Epithelial cell of prostate (primary cell): Measurements from ENCODE around the gene NCSTN.

Source experiments
- DNase-seq: peaks from one replicate; pipeline ENCODE4 v3.0.0-alpha.2; 2011; ENCODE audit warnings: low read depth, low spot score
- H3K27ac ChIP-seq: fragments of 450-650 bp; 2 replicates; pipeline ENCODE4 v1.5.1; 2017; ENCODE audit warnings: mild to moderate bottlenecking

Gene NCSTN

DNA sequence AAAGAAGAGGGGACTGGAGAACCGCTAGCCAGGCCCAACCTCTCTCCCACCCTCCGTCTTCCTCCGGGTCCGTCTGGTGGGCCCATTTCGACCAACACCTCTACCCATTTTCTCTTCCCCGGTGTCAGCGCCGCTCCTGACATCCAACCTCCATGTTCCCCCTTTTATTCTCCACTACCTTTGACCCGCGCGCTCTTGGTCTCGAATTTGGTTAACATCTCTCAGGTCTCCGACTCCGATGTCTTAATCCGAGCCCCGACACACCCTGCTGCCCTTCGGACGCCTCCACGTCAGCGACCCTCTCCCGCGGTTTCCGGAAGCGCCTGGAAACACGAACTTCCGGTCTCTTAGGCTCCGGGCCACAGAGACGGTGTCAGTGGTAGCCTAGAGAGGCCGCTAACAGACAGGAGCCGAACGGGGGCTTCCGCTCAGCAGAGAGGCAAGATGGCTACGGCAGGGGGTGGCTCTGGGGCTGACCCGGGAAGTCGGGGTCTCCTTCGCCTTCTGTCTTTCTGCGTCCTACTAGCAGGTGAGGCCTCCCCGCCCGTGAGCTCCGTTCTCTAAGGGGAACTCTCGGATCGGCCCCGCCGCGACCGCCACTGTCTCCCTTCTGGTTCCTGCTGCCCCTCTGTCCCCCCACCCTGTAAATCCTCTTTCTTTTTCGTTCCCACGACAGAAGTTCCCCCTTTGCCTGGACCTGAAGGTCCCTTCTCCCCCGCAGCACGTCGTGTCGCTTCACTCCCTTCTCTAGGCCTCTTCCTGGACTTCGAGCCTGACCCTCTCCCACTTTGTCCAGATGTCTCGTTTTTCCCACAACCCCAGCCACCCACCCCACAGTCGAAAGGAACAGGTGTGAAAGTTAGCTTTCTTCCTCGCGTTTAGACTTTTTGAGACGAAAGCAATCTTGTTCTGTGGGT is at the start of gene NCSTN, which contains the start of gene COPA:
Gene NCSTN, plus strand, starts transcription at position 431 of the 917 bp plus-strand sequence. Its CDS starts 14 bp downstream, at position 445.
Gene COPA, minus strand, starts transcription at position 298 of the 917 bp plus-strand sequence. Its CDS starts 80 bp downstream, at position 218.
- DNase-seq = peak; percentile 62
- H3K27ac ChIP-seq = peak within 1 kb of the TSS; percentile 52

DNA sequence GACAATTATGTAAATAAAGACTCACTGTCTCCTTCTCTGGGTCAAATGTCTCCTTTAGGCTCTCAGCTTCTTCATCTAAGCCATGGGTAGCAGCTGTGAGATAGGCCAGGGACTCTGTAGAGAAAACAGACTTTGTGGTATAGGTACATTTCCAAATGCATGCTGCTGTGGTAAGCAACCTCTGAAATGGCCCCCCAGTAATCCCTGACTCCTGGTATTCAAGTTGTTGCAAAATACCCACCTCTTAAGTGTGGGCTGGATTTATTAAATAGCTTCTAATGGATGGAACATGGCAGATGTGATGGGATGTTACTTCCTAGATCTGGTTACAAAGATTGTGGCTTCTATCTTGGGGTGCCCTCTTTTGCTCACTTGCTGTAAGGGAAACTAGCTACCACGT is 47.1 kb upstream of the NCSTN start:
- no peak for DNase-seq
- no peak overlapping the region for H3K27ac ChIP-seq

DNA sequence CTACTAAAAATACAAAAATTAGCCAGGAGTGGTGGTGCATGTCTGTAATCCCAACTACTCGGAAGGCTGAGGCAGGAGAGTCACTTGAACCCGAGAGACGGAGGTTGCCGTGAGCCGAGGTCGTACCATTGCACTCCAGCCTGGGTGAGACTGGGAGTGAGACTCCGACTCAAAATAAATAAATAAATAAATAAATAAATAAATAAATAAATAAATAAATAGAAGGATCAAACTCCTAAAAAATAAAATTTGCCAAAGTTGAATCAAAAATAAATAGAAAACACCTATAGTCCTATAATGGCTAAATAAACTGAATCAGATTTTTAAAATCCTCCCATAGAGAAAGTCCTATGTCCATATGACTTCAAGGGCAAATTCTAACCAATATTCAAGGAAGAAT is 43.0 kb upstream of the NCSTN start:
- H3K27ac ChIP-seq = no peak overlapping the region
- no peak for DNase-seq

DNA sequence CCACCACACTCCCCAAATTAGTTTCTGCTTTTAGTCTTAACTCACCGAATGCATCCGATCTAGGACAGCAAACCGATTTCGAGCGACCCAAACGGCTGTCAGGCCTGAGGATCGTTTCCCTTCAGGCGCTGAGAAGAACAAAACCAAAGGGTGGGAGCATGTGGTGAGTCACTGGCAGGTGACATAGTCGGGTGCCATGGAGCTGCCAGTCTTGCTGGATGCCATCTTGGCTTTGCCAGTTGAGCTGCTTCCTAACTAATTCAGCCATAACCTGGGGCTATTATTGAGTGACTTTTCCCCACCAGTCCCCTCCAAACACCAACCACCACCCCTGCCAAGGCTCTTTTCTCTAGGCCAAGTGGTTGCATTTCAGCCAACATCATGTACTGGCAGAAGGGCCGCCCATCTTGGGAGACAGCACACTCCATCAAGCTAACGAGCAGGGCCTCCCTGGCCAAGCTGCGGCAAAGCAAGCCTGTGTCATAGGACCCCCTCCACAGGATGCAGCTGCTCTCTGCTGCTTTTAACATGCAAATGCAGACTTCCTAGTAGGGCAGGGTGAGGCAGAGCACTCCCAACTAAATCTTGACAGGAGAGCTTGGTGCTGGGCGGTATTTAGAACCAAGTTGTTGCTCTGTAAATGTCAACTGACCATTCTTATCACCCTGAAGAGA is 35.9 kb upstream of the NCSTN start:
- DNase-seq = no peak

DNA sequence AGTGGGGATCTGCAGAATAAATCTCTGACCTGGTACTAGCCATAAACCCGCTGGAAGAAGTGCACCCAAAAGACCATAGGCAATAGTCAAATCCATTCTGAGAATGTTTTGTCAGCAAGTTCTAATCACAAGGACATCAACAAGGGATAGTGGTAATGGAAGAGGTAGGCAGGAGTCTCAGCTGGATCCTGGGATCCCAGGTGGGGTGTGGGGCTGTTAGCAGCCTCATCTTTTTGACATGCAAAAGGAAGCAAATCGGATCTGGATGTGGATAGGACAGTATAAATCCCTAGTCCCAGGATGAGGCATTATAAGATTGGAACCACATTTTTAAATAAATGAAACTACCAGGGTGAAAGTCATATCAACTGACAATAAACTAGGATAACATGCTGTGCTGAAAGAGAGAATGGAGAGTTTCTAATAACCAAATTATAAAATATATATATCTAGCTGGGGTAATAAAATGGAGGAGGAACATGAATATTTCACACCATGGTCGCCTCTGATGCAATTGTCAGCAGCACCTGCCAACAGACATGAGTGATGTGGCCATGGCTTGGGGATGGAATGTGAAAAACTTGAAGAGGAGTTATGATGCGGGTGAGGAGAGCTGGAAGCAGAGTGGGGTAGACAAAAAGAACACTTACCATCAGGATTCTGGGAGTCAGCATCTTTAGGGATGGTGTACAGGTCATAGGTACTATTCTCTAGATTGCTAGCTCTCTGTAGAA is 34.6 kb upstream of the NCSTN start:
- no peak overlapping the region for H3K27ac ChIP-seq
- DNase-seq = no peak

More for the DNA sequence above, 35.9 kb upstream of the NCSTN start:
- no peak overlapping the region for H3K27ac ChIP-seq

DNA sequence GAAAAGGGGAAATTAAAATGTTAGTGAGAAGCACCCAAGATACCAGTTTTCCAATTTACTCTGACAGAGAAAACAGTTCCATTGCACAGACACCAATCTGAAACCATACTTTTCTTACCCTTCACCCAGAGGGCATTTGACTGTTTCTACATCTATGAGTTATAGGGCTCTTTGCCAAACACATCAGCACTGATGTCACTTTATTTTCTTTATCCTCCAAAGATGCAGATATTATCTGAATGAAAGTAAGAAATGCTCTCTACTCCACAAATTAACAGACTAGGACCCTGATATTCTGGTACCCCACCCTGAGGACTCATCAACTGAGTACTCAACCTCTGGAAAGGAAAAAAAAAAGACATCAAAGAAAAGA is 34.0 kb upstream of the NCSTN start:
- no peak for DNase-seq
- H3K27ac ChIP-seq = no peak overlapping the region

DNA sequence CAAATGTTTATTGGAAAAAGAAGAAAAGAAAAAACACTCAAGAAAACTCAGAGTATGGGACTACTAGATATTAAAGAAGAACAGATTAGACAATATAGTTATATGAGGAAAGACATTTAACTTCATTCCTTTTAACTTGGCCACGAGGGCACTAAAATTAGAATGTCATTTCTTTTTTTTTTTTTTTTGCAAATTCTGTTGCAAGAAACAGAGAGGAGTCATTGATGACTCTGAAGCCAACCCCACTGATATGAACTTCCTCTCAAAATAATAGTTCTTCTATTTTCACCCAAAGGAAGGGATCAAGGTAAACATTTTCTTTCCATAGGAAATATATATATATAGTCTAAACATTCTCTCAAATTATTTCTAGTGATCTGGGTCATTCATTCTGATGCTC is 33.6 kb upstream of the NCSTN start:
- H3K27ac ChIP-seq = no peak overlapping the region

DNA sequence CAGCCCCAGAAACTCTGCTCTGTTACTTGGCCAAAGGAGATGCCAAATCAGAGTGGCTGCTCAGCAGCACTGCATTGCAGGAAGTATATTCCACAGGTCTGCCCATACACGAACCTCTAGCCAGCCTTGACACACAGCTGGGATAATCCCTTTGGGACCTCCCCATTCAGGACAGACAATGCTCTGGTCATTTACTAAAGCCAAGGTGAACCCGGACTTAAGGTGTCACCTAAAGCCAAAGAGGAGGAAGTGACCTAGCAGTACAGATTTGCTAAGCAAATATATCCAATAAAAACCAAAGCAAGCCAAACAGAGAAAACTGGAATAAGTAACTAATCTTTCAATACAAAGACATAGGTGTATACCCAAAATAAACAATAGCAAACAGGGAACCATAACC is 27.8 kb upstream of the NCSTN start:
- no peak for DNase-seq
- no peak overlapping the region for H3K27ac ChIP-seq

More for the DNA sequence above, 33.6 kb upstream of the NCSTN start:
- no peak for DNase-seq

DNA sequence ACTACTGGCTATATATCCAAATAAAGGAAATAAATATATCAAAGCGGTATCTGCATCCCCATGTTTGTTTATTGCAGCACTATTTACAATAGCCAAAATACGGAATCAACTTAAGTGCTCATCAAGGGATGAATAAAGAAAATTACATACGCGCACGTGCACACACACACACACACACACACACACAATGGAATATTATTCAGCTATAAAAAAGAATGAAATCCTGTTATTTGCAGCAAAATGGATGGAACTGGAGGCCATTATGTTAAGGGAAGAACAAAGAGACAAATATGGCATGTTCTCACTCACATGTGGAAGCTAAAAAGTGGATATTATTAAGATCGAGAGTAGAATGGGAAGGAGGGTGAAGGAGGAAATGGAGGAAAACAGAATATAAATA is 20.4 kb upstream of the NCSTN start:
- H3K27ac ChIP-seq = no peak overlapping the region
- no peak for DNase-seq

DNA sequence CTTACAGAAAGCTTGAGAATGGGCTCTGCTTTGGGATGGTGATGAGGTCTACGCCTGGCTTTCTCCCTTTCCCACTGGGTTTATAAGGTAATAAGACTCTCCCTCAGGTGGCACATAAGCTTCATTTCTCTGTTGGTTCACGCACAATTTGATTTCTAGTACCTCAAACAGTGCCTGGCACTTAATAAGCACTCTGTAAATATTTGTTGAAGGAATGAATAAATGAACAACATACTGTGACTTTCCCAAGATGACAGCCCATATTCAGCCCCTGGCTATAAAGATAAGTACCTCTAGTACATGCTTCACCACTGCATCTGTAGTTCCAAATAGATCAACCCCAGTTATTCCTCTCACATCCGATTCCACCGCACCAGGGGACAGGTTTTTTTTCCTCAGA is 17.9 kb upstream of the NCSTN start:
- H3K27ac ChIP-seq = no peak overlapping the region
- no peak for DNase-seq

DNA sequence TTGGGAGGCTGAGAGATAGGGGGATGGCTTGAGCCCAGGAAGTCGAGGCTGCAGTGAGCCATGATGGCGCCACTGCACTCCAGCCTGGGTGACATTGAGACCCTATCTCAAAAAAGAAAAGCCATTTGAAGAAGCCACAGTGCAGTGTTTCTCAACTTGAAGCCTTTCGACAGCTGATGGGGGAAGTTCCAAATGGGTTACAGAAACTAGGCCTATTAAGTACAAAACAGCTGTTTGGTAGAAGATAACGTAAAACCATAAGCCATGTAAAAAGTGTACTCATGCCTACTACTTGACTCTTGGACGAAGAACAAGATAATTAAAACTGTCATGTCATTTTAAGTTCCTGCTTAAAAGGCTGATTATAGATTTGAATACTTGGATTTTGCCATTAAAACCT is 16.8 kb upstream of the NCSTN start:
- no peak overlapping the region for H3K27ac ChIP-seq
- DNase-seq = no peak

DNA sequence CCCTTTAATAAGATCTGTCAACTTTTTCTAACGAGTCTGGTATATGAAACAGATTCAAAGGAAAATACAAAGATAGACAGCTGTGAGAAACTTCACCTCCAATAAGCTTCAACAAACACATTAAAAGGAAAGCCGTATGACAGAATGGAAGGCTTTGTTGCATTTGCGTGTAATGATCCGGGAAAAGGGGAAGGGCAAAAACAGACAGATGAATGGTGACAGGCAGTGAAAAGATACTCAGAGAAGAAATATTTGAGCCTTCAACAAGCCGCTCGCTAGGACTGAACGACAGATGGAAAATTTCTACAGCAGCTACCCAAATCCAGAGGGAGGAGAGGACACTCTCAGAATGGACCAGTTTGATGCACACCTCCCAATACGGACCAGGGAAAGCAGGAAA is 15.0 kb upstream of the NCSTN start:
- no peak overlapping the region for H3K27ac ChIP-seq
- no peak for DNase-seq

DNA sequence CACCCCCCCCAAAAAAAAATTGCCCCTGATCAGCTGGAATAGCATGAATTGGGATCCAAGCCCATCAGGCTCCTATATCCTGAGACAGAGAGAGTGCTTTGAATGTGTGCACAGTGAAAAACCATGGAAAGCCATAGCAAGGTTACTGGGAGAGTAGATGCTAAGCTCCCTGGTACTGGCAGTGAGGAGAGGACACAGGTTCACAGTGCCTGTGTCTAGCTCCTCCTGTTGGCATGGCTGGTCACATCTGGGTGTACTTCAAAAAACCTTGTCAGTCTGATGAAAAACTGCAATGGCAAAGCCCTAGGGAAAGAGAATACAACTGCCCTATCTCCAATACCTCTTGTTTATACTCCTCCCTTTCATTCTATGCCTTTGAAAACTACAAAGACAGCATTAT is 13.1 kb upstream of the NCSTN start:
- no peak for DNase-seq
- H3K27ac ChIP-seq = no peak overlapping the region

DNA sequence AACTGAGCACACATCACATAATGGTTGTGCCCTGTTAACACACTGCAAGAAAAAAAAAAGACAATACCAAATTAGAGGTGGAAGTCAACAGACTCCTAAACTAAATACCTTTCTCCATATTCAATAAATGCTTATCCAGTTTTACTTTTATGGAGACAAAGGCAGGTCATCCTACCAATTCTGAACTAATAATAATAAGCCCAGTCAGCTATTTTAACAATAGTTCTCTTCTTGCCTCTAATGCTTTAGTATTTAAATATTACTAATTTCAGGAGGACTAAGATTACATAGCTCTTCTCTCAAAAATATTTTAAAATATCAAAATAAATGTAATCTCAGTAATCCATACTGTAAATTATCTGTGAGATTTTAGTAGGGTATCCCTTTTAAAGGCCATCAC is 10.7 kb upstream of the NCSTN start:
- H3K27ac ChIP-seq = no peak overlapping the region

DNA sequence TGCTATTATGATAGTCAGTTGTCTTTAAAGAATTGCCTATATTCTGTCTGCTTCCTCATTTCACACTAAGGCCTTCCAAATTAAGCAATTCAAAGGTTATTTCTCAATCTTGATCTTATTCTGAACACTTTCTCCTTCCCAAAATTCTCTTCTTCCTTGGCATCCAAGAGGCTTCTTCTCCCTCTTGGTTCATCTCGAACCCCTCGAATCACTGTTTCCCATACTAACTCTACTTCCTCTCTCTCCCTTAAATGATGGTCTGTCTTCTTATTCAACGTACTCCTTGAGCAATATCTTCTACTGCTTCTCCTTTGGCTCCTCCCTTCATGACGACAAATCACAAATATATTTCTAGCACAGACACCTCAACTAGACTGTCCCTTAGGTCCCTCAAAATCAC is 4.6 kb upstream of the NCSTN start:
- DNase-seq = no peak
- H3K27ac ChIP-seq = no peak overlapping the region

More for the DNA sequence above, 10.7 kb upstream of the NCSTN start:
- DNase-seq = no peak

DNA sequence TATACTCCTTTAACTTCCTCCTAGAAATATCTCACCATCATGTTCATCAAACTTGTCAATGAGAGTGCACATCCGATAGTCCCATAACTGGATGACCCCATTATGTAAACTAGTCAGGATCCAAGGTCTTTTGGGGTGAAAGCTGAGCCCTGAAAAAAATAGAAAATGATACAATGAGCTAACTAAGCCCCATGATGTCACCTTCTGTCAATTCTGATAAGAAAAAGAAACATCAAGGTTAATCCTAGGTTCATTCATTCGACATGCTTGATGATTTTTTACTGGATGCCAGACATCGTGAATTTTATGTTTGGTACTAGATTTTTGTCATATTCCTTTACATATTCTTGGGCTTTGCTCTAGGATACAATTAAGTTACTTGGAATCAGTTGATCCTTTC is 3.0 kb upstream of the NCSTN start:
- no peak for DNase-seq
- no peak overlapping the region for H3K27ac ChIP-seq

DNA sequence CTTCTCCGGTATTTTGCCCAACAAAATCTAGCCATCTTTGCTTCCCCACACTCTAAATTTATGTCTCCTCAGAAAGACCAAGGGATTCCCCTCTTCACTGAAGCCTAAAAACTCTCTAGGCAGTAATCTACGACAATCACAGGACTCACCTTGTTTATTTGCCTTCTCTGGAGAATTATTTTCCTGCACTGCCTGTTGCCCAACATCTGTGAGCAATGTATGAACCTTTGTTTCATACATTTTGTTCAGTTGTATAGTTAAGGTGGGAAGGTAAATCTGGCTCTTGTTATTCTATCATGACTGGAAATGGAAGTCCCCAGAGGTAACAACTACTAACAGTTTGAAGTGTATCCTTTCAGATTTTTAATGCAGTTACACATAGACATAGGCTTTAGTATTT is 2.3 kb upstream of the NCSTN start:
- H3K27ac ChIP-seq = no peak overlapping the region
- DNase-seq = no peak

DNA sequence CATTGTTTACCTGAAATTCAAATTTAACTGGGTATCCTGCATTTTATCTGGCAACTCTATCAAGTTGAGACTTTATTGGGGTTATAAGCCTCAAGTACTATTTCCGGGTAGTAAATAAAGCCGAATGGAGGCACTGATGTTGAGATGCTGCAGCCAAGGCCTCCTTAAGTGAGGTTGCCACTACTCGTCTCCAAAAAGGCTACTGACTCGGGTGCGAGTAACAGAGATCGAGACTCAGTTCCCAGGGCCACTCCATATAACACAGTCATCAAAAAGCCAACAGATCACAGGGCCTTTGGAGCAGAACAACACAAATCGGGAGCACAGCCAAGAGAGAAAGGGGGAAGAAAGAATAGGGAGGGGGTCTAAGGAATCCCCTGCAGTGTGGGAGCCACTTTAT is 657 bp upstream of the NCSTN start:
- H3K27ac ChIP-seq = peak overlapping the region; percentile 52
- no peak for DNase-seq

DNA sequence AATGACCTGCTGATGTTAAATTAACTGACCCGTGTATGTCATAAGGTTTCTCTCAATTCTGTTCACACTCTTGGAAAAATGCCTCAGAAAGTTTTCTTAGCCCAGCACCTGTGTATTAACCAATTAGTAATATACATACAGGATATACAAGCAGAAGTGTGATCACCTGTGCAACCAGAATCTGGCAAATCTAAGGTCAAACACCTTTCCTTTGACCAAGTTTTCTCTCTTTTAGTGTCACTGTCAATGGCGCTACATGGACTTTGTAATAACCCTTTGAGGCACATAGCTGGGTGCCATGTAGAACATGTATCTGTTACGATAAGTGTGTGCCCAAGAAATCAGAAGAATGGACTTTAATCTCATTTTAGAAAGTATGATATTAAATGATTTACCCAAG is 1.1 kb downstream of the NCSTN start:
- H3K27ac ChIP-seq = no peak overlapping the region
- no peak for DNase-seq

DNA sequence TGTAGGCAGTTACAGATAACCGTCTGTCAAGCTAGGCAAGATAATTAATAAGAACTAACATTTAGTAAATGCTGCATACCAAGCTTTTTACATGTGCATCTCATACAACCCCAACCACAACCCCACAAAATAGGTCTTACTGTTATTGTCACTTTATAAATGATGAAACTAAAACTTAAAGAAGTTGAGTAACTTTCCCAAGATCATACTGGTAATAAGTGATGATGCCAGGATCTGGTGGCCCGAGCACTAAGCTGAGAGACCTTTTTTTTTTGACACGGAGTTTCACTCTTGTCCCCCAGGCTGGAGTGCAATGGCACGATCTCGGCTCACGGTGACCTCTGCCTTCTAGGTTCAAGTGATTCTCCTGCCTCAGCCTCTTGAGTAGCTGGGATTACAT is 1.8 kb downstream of the NCSTN start:
- DNase-seq = no peak

DNA sequence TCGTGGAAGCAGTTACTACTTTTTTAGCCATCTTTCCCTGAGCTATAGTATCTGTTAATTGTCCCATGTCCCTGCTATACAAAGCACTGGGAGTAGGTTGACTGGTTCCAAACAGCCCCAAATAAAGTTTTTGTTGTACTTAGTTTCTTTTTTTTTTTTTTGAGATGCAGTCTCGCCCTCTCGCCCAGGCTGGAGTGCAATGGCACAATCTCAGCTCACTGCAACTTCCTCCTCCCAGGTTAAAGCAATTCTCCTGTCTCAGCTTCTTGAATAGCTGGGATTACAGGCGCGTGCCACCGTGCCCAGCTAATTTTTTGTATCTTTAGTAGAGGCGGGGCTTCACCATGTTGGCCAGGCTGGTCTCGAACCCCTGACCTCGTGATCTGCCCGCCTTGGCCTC is 3.3 kb downstream of the NCSTN start:
- DNase-seq = no peak
- H3K27ac ChIP-seq = no peak overlapping the region

More for the DNA sequence above, 1.8 kb downstream of the NCSTN start:
- H3K27ac ChIP-seq = no peak overlapping the region
